Measurements from ENCODE around the gene FGF18. TPM values are rescaled to one million over a fixed set of nuclear protein-coding genes. Genes with fewer than 3 reads are reported as not detected.

The FGF18 gene
- polyA plus RNA-seq, 3 donors = not detected

GRCh38 chr5:171428168-171428696, 8.8 kb downstream of the FGF18 start:
- H3K9me3 Mint-ChIP-seq = peaks cover 0 to 2% (median 0%) of the 10 kb centered on the region in 7 donors
- peaks cover 0 to 13% (median 8%) of the 10 kb centered on the region in 3 donors for H3K27me3 Mint-ChIP-seq (ENCODE audit: low read depth in 3 of 3)
- DNase-seq = no peak
- Histone ChIP-seq H2AFZ (ENCODE audit: insufficient read depth, low read depth, low read length, poor library complexity, severe bottlenecking) (no peak overlapping the region), H3K9me3 (replicated peaks in 1 of 2; ENCODE audit: control insufficient read depth in 1 of 2, insufficient read depth in 1 of 2, low read length in 2 of 2) (no peaks in the 10 kb centered on the region), H3K4me1 (ENCODE audit: control insufficient read depth in 1 of 2, insufficient read depth in 2 of 2, low read length in 2 of 2) (no peaks in the 10 kb centered on the region), H3K27me3 (ENCODE audit: control insufficient read depth in 2 of 2, insufficient read depth in 2 of 2, low read length in 2 of 2) (no peaks in the 10 kb centered on the region), H4K20me1 (ENCODE audit: insufficient read depth, low read length) (no peaks in the 10 kb centered on the region), H3K27ac (ENCODE audit: low read depth in 1 of 2, low read length in 2 of 2) (no peak overlapping the region), H3K4me3 (replicated peaks in 1 of 3; ENCODE audit: low read depth in 2 of 3, low read length in 3 of 3) (no peak overlapping the region), H3K79me2 (ENCODE audit: insufficient read depth, low read length) (no peaks in the 10 kb centered on the region), H3K4me2 (replicated peaks; ENCODE audit: extremely low read depth, low read length, poor library complexity, severe bottlenecking) (no peak overlapping the region), H3K36me3 (replicated peaks in 1 of 2; ENCODE audit: control insufficient read depth in 1 of 2, insufficient read depth in 2 of 2, low read length in 2 of 2) (no peaks in the 10 kb centered on the region), H3K9ac (ENCODE audit: insufficient read depth, low read length, poor library complexity, severe bottlenecking) (no peak overlapping the region)
- no peaks in the 10 kb centered on the region for H3K36me3 Mint-ChIP-seq
- H3K4me3 Mint-ChIP-seq = no peak overlapping the region
- WGBS (ENCODE audit: insufficient coverage) = 98% methylated on average over 6 of the region's 9 CpGs
- intact Hi-C loops (cut with micrococcal nuclease) = no loop called here
- H3K27ac Mint-ChIP-seq = no peak overlapping the region
- TF ChIP-seq, protein P1, sequence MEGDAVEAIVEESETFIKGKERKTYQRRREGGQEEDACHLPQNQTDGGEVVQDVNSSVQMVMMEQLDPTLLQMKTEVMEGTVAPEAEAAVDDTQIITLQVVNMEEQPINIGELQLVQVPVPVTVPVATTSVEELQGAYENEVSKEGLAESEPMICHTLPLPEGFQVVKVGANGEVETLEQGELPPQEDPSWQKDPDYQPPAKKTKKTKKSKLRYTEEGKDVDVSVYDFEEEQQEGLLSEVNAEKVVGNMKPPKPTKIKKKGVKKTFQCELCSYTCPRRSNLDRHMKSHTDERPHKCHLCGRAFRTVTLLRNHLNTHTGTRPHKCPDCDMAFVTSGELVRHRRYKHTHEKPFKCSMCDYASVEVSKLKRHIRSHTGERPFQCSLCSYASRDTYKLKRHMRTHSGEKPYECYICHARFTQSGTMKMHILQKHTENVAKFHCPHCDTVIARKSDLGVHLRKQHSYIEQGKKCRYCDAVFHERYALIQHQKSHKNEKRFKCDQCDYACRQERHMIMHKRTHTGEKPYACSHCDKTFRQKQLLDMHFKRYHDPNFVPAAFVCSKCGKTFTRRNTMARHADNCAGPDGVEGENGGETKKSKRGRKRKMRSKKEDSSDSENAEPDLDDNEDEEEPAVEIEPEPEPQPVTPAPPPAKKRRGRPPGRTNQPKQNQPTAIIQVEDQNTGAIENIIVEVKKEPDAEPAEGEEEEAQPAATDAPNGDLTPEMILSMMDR (IDR thresholded peaks at IDR 0.05) = no peak
- H3K4me1 Mint-ChIP-seq = no peaks in the 10 kb centered on the region

DNA sequence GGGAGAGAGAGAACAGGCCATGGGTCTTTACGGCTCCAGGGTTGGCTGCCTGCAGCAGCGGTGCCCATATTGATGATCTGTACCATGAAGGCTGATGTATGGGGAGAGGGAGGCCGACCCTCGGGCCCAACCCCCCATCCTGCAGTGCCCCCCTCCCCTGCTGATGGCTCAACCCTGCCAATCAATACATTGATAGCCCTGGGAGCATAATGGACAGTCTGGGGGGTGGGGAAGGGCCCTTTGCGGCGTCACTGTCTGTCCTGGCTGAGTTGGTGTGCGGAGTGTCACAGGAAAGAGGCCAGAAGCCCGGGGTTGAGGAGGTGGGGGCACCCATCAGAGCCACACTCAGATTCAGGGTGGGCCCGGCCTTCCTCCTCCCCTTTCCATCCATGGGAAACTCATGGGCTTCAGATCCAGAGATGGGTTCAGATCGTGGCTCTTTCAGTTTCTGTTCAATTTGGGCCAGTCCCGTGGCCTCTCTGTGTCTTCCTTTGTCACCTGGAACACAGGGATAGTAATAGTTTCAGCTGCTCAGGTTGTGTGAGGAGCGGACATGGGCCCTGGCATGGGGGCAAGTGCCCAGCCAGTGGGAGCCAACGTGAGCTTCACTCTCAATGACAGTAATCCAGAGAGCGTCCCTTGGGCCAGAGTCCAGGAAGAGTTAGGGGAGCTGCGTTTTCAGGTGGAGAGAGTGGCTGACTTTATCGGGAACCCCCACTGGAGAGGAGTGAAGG, 9.5 kb downstream of the FGF18 start:
- H3K9me3 ChIP-seq (replicated peaks in 1 of 2; ENCODE audit: control insufficient read depth in 1 of 2, insufficient read depth in 1 of 2, low read length in 2 of 2) = no peaks in the 10 kb centered on the region
- H3K4me2 ChIP-seq (replicated peaks; ENCODE audit: extremely low read depth, low read length, poor library complexity, severe bottlenecking) = no peak overlapping the region
- no peak overlapping the region for H3K4me3 ChIP-seq (replicated peaks in 1 of 3; ENCODE audit: low read depth in 2 of 3, low read length in 3 of 3)
- Mint-ChIP-seq H3K9me3 (peaks cover 0 to 2% (median 0%) of the 10 kb centered on the region in 7 donors), H3K4me3 (no peak overlapping the region), H3K4me1 (no peaks in the 10 kb centered on the region), H3K27ac (no peak overlapping the region), H3K36me3 (no peaks in the 10 kb centered on the region), H3K27me3 (ENCODE audit: low read depth in 3 of 3) (peaks cover 0 to 8% (median 5%) of the 10 kb centered on the region in 3 donors)
- no peak overlapping the region for H3K9ac ChIP-seq (ENCODE audit: insufficient read depth, low read length, poor library complexity, severe bottlenecking)
- H3K36me3 ChIP-seq (replicated peaks in 1 of 2; ENCODE audit: control insufficient read depth in 1 of 2, insufficient read depth in 2 of 2, low read length in 2 of 2) = no peaks in the 10 kb centered on the region
- no peak for DNase-seq
- no peak overlapping the region for H2AFZ ChIP-seq (ENCODE audit: insufficient read depth, low read depth, low read length, poor library complexity, severe bottlenecking)
- WGBS (ENCODE audit: insufficient coverage) = 96% methylated on average over 10 of the region's 16 CpGs
- no peaks in the 10 kb centered on the region for H4K20me1 ChIP-seq (ENCODE audit: insufficient read depth, low read length)
- H3K79me2 ChIP-seq (ENCODE audit: insufficient read depth, low read length) = no peaks in the 10 kb centered on the region
- intact Hi-C loops (cut with micrococcal nuclease) = no loop called here
- no peaks in the 10 kb centered on the region for H3K27me3 ChIP-seq (ENCODE audit: control insufficient read depth in 2 of 2, insufficient read depth in 2 of 2, low read length in 2 of 2)
- TF ChIP-seq, protein P1 (IDR thresholded peaks at IDR 0.05) = no peak
- no peak overlapping the region for H3K27ac ChIP-seq (ENCODE audit: low read depth in 1 of 2, low read length in 2 of 2)
- H3K4me1 ChIP-seq (ENCODE audit: control insufficient read depth in 1 of 2, insufficient read depth in 2 of 2, low read length in 2 of 2) = no peaks in the 10 kb centered on the region
